Heart left ventricle (tissue), 13 donors: ENCODE results near the gene WWOX.

Experiments used
- CTCF ChIP-seq, 12 donors: fragments of 200-600 bp; sonication (generic) in 4 of 12; IDR thresholded peaks; one replicate each; pipeline versions ENCODE4 v1.5.0 to v1.8.0; 2018 to 2022; ENCODE audit warnings: antibody characterized with exemption in 12 of 12, mild to moderate bottlenecking in 5 of 12
- POLR2A ChIP-seq, 2 donors: fragments of 450-650 bp; IDR thresholded peaks; one replicate each; pipeline ENCODE4 v1.6.1; 2017; ENCODE audit warnings: antibody characterized with exemption in 2 of 2, mild to moderate bottlenecking in 2 of 2, moderate library complexity in 2 of 2
- donor health status: ischemic (EF 13 %, LVEDD 7.1; RV severe dilation, severe dysfunction).
- donor health status: DM: no; HTN: yes; CAD: no.
- donor health status: DM: no; HTN: no; CAD: no.
- donor health status: ischemic (EF 25% LVEDD 6.9; RV normal size, moderate dysfunction).
- donor health status: ischemic (EF 25% LVEDD 5.7; RV mildly dilated, moderate dysfunction).
- donor health status: ischemic (EF 35%, LVEDD 5.7; RV mildly dilated, moderate dysfunction).
- donor health status: nonischemic (EF 11% LVEDD 7.7; RV severe dilation, severe dysfunction).
- donor health status: DM: yes; HTN: yes; CAD: no.
- donor health status: PGD.
- donor health status: ischemic (EF 29% LVEDD 5.4; RV normal size, mild dysfunction).
- donor health status: nonischemic (EF 23%, LVEDD 6.1; RV moderate dilation, normal function).

GRCh38 chr16:78990309-78990701 lies 890.9 kb downstream of the WWOX start:
- TF ChIP-seq POLR2A (IDR thresholded peaks at IDR 0.05) (no peak), CTCF (IDR thresholded peaks at IDR 0.05) (no peak)
